HEK293T (cell line): ENCODE measurements around the gene CDK5R2.

ENCODE experiments used
- CTCF ChIA-PET: fragments of 350-600 bp; formaldehyde crosslinking; extraction: SDS; loops from one replicate; lab custom pipeline; 2021; ENCODE audit warnings: antibody characterized with exemption, inconsistent platforms; lab: Yijun Ruan, JAX
- POLR2A ChIA-PET: fragments of 350-600 bp; formaldehyde crosslinking; extraction: SDS; loops from one replicate; lab custom pipeline; 2020; ENCODE audit warnings: antibody characterized with exemption, inconsistent platforms; lab: Yijun Ruan, JAX
- DNase-seq: peaks from one replicate; pipeline ENCODE4 v3.0.0; 2012; ENCODE audit warnings: mixed read lengths; ENCODE audit errors: extremely low spot score
- ARNT ChIP-seq: fragments of 450-650 bp; IDR thresholded peaks from 2 replicates; pipeline ENCODE4 v1.6.1; 2017; ENCODE audit warnings: mild to moderate bottlenecking
- BHLHE40 ChIP-seq: fragments of 450-650 bp; IDR thresholded peaks from 2 replicates; pipeline ENCODE4 v1.6.1; 2016; ENCODE audit warnings: mild to moderate bottlenecking, moderate library complexity, borderline replicate concordance
- CTBP1 ChIP-seq: fragments of 450-650 bp; IDR thresholded peaks from 2 replicates; pipeline ENCODE4 v1.6.1; 2016; ENCODE audit warnings: borderline replicate concordance
- ELF4 ChIP-seq: fragments of 450-650 bp; IDR thresholded peaks from 2 replicates; pipeline ENCODE4 v1.6.1; 2017; ENCODE audit warnings: antibody characterized with exemption
- FOXA1 ChIP-seq: fragments of 450-650 bp; IDR thresholded peaks from 2 replicates; pipeline ENCODE4 v1.6.1; 2016; ENCODE audit warnings: mild to moderate bottlenecking
- FOXK2 ChIP-seq: fragments of 450-650 bp; IDR thresholded peaks from 2 replicates; pipeline ENCODE4 v1.6.1; 2016; ENCODE audit warnings: mild to moderate bottlenecking
- FOXM1 ChIP-seq: fragments of 450-650 bp; IDR thresholded peaks from 2 replicates; pipeline ENCODE4 v1.6.1; 2017; ENCODE audit warnings: mild to moderate bottlenecking, borderline replicate concordance
- HDGF ChIP-seq: fragments of 450-650 bp; IDR thresholded peaks from 2 replicates; pipeline ENCODE4 v1.6.1; 2017; ENCODE audit warnings: antibody characterized with exemption, borderline replicate concordance
- L3MBTL2 ChIP-seq: fragments of 450-650 bp; conservative IDR thresholded peaks from 2 replicates; pipeline ENCODE4 v1.6.1; 2016; ENCODE audit warnings: mild to moderate bottlenecking
- LEF1 ChIP-seq: fragments of 450-650 bp; IDR thresholded peaks from 2 replicates; pipeline ENCODE4 v1.6.1; 2017; ENCODE audit warnings: mild to moderate bottlenecking, borderline replicate concordance
- NFRKB ChIP-seq: fragments of 450-650 bp; IDR thresholded peaks from 2 replicates; pipeline ENCODE4 v1.6.1; 2016; ENCODE audit warnings: mild to moderate bottlenecking, moderate library complexity
- SP1 ChIP-seq: fragments of 450-650 bp; IDR thresholded peaks from 2 replicates; pipeline ENCODE4 v1.6.1; 2017
- SUZ12 ChIP-seq: fragments of 450-650 bp; IDR thresholded peaks from 2 replicates; pipeline ENCODE4 v1.6.1; 2016; ENCODE audit warnings: mild to moderate bottlenecking
- TARDBP ChIP-seq: fragments of 450-650 bp; IDR thresholded peaks from 2 replicates; pipeline ENCODE4 v1.6.1; 2016
- ZNF384 ChIP-seq: fragments of 450-650 bp; IDR thresholded peaks from 2 replicates; pipeline ENCODE4 v1.6.1; 2016
- TF ChIP-seq, protein P1 (sequence below): fragments of 450-650 bp; IDR thresholded peaks from 2 replicates; pipeline ENCODE4 v1.6.1; 2016

CDK5R2 gene

DNA sequence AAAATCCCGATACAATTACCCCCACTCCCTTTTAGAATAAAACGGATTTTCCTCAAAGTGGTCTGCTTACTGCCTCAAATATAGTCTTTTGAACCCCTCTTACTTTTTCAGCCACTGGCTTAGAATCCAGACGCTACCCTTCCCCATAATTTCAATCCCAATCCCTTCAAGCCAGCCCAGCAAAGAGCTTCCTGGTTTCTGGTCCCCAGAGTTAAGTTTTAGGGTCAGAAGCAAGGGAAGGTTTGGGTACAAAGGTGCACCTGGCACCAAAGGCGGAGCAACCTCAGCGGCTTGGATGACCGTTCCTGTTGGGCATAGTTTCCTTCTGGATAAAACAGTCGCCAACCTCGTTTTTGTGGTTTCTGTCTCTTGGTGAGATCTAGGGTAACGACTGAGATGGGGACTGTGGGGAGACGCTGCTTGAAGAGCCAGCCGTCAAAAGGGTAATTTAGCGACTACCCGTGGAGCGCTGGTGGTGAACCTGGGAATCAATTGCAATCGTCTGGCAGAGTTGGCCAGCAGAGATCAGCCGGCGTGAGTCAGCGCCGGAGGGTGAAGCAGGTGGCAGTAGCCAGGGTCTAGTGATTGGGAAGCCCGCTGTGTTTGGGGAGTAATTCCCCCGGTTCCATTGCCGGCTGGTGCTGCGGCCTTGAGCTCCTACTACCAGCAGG, 23.9 kb downstream of the CDK5R2 start:
- ChIA-PET POLR2A (no interaction called here), CTCF (interaction anchor here (1.1 to 1.5 kb wide), 3 partner anchors 19 to 47 kb away, joined by 3 to 5 read pairs (median 3); no protein-coding TSS in a partner anchor)
- no peak for DNase-seq
- TF ChIP-seq, protein P1, sequence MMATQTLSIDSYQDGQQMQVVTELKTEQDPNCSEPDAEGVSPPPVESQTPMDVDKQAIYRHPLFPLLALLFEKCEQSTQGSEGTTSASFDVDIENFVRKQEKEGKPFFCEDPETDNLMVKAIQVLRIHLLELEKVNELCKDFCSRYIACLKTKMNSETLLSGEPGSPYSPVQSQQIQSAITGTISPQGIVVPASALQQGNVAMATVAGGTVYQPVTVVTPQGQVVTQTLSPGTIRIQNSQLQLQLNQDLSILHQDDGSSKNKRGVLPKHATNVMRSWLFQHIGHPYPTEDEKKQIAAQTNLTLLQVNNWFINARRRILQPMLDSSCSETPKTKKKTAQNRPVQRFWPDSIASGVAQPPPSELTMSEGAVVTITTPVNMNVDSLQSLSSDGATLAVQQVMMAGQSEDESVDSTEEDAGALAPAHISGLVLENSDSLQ: no peak

DNA sequence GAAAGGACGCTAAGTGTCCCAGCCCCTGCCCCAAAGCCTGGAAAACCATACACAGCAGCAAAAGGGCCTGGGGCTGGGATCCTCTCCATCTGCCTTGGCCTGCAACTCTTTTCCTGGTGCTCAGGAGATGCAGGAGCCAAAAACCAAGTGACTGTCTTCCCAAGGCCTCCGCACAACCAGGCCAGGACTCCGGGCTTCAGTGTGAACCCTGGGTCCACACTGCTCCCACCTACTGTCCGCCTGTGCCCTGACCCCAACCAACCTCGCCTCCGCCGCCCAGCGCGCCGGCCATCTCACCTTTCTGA, 24.4 kb downstream of the CDK5R2 start:
- TF ChIP-seq FOXM1 (no peak), ARNT (no peak), TARDBP (no peak), LEF1 (no peak), SUZ12 (no peak), CTBP1 (no peak), ZNF384 (no peak), L3MBTL2 (no peak)
- TF ChIP-seq, protein P1: no peak
- no peak for DNase-seq
- POLR2A ChIA-PET: no interaction called here
- CTCF ChIA-PET: interaction anchor here (1.1 to 1.5 kb wide), 2 partner anchors 22 to 46 kb away, joined by 3 read pairs; no protein-coding TSS in a partner anchor

DNA sequence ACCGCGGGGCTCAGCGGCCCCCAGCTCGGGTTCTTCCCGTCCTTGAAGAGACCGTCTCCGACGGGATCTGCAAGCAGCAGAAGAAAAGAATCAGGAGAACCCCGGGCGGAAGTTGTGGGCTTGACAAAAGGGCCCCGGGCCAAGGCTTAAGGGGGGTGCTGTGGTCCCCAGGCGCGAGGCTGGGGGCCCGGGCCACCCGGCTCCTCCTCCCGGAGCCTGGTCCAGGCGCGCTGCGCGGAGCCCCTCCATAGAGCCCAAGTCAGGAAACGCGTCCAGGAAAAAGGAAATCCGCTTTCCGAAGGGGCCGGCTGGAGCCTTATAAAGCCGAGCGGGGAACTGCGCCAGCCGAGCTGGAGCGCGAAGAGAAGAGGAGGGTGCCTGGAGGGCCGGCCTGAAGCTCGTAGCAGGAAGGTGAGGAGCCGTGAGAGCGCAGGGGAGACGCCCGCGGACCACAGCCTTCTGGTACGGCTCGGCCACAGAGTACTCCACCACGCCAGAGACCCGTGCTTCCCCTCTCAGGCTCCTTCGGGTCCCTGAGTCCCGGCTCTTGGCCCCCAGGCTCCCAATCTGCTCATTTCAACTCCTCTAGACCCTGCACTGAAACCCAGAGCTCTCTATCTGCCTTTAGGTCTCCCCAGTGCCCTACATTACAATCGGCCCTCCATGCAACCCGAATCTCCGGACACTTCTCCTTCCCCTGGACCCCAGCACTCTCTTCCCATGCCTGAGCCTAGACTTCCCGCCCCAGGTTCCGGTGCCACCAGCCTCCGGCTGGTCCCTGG, 25.0 kb downstream of the CDK5R2 start:
- ChIA-PET POLR2A (no interaction called here), CTCF (interaction anchor here (0.5 to 1.5 kb wide), 2 partner anchors 9 to 21 kb away, joined by 3 read pairs; no protein-coding TSS in a partner anchor)
- TF ChIP-seq NFRKB: no peak
- TF ChIP-seq TARDBP: no peak
- TF ChIP-seq, protein P1: no peak
- no peak for TF ChIP-seq ELF4
- TF ChIP-seq L3MBTL2: no peak
- no peak for TF ChIP-seq ZNF384
- no peak for TF ChIP-seq BHLHE40
- TF ChIP-seq ARNT: no peak
- TF ChIP-seq LEF1: no peak
- DNase-seq: no peak

DNA sequence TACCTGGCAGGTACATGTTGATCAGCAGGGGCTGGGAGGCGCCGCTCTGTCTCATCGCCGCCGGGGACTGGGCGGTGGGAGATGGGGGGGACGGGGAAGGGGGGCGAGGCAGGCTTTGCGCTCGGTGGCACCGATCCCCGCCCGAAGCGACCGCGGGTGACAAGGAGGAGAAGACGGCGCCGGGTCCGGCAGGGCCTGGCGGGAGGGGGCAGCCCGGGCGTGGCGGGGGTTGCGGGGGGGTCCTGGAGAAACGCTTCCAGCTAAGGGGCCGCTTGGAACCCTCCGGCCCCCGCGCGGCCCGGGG, 25.5 kb downstream of the CDK5R2 start, which contains the start of gene FEV:
FEV (minus strand) TSS at position 164 of the 304 bp plus-strand sequence; CDS start at position 55, 109 bp downstream.
- DNase-seq: no peak
- POLR2A ChIA-PET: no interaction called here
- TF ChIP-seq ZNF384 (no peak), L3MBTL2 (no peak), ARNT (no peak), HDGF (no peak), NFRKB (no peak), SP1 (no peak), FOXK2 (no peak), TARDBP (no peak), SUZ12 (no peak), FOXM1 (no peak), ELF4 (no peak), FOXA1 (no peak), BHLHE40 (no peak), CTBP1 (no peak), LEF1 (no peak)
- TF ChIP-seq, protein P1: no peak
- CTCF ChIA-PET: no interaction called here

DNA sequence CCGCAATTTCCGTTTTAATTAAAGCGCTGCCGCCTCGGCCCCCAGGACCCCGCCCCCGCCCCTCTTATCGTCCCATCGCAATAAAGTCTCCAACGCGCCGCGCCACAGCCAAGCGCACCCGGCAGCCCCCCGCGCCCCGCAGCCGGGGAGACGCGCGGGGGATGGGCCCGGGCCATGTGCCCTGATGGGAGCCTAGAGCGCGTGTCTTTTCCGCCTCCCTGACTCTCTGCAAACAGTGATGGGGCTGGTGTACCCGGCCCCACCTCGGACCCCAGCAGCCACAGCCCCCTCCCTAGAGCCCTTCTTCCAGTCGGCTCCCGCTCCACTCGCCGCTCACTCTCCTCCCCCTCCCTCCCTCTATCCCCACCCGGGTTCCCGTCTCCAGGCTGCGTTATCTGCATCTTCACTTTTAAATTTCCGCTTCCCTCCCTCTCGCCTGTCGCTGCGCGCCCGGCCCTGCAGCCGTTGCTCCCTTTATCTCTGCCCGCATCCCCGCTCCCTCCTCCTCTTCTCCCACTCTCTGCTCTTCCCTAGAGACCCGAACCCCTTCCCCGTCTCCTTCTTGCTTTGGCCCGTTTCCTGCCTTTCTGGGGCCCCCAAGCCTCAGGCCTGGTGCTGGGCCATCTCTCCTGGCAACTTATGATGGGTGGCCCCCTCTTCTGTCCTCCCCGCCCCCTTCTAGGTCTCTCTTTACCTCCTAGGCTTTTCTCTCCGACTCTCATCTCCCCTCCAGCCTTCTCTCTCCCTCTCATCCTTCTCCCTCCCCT, 26.0 kb downstream of the CDK5R2 start:
- TF ChIP-seq NFRKB (no peak), HDGF (no peak), TARDBP (no peak), ZNF384 (no peak), FOXM1 (no peak), LEF1 (no peak), ARNT (no peak), ELF4 (no peak), FOXA1 (no peak), SUZ12 (no peak), BHLHE40 (no peak), SP1 (no peak), CTBP1 (no peak), FOXK2 (no peak), L3MBTL2 (no peak)
- TF ChIP-seq, protein P1: no peak
- ChIA-PET POLR2A (no interaction called here), CTCF (no interaction called here)
- DNase-seq: no peak
